Mesendoderm (in vitro differentiated cells): Measurements from ENCODE around the gene B3GNT5.

Experiments
- DNase-seq: peaks from one replicate; pipeline ENCODE4 v3.0.0; 2013
- H2AK5ac ChIP-seq: 2 replicates; pipeline ENCODE4 v1.6.1; 2013; ENCODE audit warnings: low read length, inconsistent platforms
- H2BK120ac ChIP-seq: 2 replicates; pipeline ENCODE4 v1.6.1; 2013; ENCODE audit warnings: low read depth, mild to moderate bottlenecking, low read length, moderate library complexity, mixed read lengths
- H2BK15ac ChIP-seq: replicated peaks from 2 replicates; pipeline ENCODE4 v1.6.1; 2013; ENCODE audit warnings: low read depth, mild to moderate bottlenecking, moderate library complexity
- H2BK5ac ChIP-seq: 2 replicates; pipeline ENCODE4 v1.6.1; 2013; ENCODE audit warnings: low read length, inconsistent platforms
- H3K18ac ChIP-seq: 2 replicates; pipeline ENCODE4 v1.6.1; 2013; ENCODE audit warnings: mild to moderate bottlenecking, low read length, mixed read lengths
- H3K23ac ChIP-seq: one replicate; pipeline ENCODE4 v1.6.1; 2013; ENCODE audit warnings: low read length
- H3K27ac ChIP-seq: 2 replicates; pipeline ENCODE4 v1.5.1; 2013; ENCODE audit warnings: low read depth, mild to moderate bottlenecking, inconsistent platforms, low read length, moderate library complexity
- H3K27me3 ChIP-seq: 2 replicates; pipeline ENCODE4 v1.6.1; 2013; ENCODE audit warnings: low read length, control low read depth, mild to moderate bottlenecking, inconsistent platforms; ENCODE audit not compliant: insufficient read depth, poor library complexity
- H3K36me3 ChIP-seq: 2 replicates; pipeline ENCODE4 v1.6.1; 2013; ENCODE audit warnings: low read length, inconsistent platforms; ENCODE audit not compliant: control insufficient read depth, insufficient read depth
- H3K4ac ChIP-seq: one replicate; pipeline ENCODE4 v1.6.1; 2013; ENCODE audit warnings: low read depth, mild to moderate bottlenecking, low read length, moderate library complexity
- H3K4me1 ChIP-seq: 2 replicates; pipeline ENCODE4 v1.6.1; 2013; ENCODE audit warnings: low read depth, low read length, inconsistent platforms; ENCODE audit not compliant: control insufficient read depth
- H3K4me2 ChIP-seq: 2 replicates; pipeline ENCODE4 v1.6.1; 2013; ENCODE audit warnings: low read length
- H3K4me3 ChIP-seq: 2 replicates; pipeline ENCODE4 v1.5.1; 2013; ENCODE audit warnings: mild to moderate bottlenecking, low read length
- H3K56ac ChIP-seq: one replicate; pipeline ENCODE4 v1.6.1; 2013; ENCODE audit warnings: low read length
- H3K79me1 ChIP-seq: 2 replicates; pipeline ENCODE4 v1.6.1; 2013; ENCODE audit warnings: low read length, inconsistent platforms
- H3K79me2 ChIP-seq: 2 replicates; pipeline ENCODE4 v1.6.1; 2013; ENCODE audit warnings: mild to moderate bottlenecking, low read length; ENCODE audit not compliant: control insufficient read depth, insufficient read depth
- H3K9ac ChIP-seq: 2 replicates; pipeline ENCODE4 v1.6.1; 2013; ENCODE audit warnings: low read length, inconsistent platforms
- H4K5ac ChIP-seq: one replicate; pipeline ENCODE4 v1.6.1; 2013; ENCODE audit warnings: low read length
- H4K8ac ChIP-seq: one replicate; pipeline ENCODE4 v1.6.1; 2013; ENCODE audit warnings: low read depth, mild to moderate bottlenecking, control low read depth, low read length, moderate library complexity
- WGBS: extraction: QIAGEN DNeasy Blood & Tissue Kit; methylation state at CpG from one replicate; pipeline ENCODE4 v1.1.7; 2013; ENCODE audit warnings: low lambda C conversion rate, missing lambda C conversion rate; ENCODE audit not compliant: insufficient coverage; ENCODE audit errors: extremely low coverage; 5-methylcytosine and 5-hydroxymethylcytosine counted together

B3GNT5 gene

DNA sequence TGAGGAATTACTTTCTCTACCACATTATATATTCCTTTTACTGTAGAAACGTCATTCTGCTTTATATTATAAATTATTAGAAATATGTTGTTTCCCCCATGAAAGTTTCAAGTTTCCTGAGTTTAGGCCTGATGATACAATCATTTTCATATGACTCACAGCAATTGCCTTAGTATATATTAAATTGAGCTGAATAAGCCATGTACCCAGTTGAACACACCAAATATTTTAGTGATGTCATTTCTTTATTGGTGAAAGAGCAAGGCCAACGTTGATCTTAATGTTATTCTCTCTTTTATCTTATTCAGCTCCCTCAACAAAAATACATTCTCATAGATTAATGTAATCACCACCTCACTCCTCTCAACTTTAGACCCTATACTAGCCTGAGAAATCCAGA lies 30.8 kb downstream of the B3GNT5 start:
- Histone ChIP-seq H4K5ac (no peak overlapping the region), H2BK15ac (no peak overlapping the region), H3K18ac (no peak overlapping the region), H3K4me1 (no peaks in the 10 kb centered on the region), H2BK5ac (no peak overlapping the region), H3K79me2 (no peaks in the 10 kb centered on the region), H4K8ac (no peak overlapping the region), H3K27me3 (no peaks in the 10 kb centered on the region), H2BK120ac (no peak overlapping the region), H3K4me3 (no peak overlapping the region), H3K4me2 (no peak overlapping the region), H3K9ac (no peak overlapping the region), H3K27ac (no peak overlapping the region), H3K56ac (no peak overlapping the region), H3K23ac (no peak overlapping the region), H3K4ac (no peak overlapping the region), H3K36me3 (no peaks in the 10 kb centered on the region), H2AK5ac (no peak overlapping the region), H3K79me1 (no peaks in the 10 kb centered on the region)
- no peak for DNase-seq
- WGBS = no CpG with 5 or more reads among the region's 2 CpGs

DNA sequence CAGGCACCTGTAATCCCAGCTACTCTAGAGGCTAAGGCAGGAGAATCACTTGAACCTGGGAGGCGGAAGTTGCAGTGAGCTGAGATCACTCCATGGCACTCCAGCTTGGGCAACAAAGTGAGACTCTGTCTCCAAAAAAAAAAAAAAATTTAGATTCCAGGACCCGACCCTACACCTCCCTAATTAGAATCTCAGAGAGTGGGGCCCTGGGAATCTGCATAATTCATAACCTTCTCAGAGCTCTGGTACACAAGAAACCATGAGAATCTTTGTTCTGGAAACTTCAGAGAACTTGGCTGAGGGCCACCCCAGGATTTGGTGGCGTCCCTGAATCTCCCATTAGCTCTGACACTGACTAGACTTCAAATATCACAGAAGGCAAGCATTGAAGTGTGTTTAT lies 31.5 kb downstream of the B3GNT5 start:
- Histone ChIP-seq H2BK5ac (no peak overlapping the region), H3K79me1 (no peaks in the 10 kb centered on the region), H4K8ac (no peak overlapping the region), H3K23ac (no peak overlapping the region), H3K4me3 (no peak overlapping the region), H3K56ac (no peak overlapping the region), H2BK15ac (no peak overlapping the region), H3K4ac (no peak overlapping the region), H3K27me3 (no peaks in the 10 kb centered on the region), H2BK120ac (no peak overlapping the region), H3K4me2 (no peak overlapping the region), H3K36me3 (no peaks in the 10 kb centered on the region), H2AK5ac (no peak overlapping the region), H4K5ac (no peak overlapping the region), H3K79me2 (no peaks in the 10 kb centered on the region), H3K4me1 (no peaks in the 10 kb centered on the region), H3K18ac (no peak overlapping the region), H3K27ac (no peak overlapping the region), H3K9ac (no peak overlapping the region)
- no CpG with 5 or more reads among the region's 3 CpGs for WGBS
- DNase-seq = no peak

DNA sequence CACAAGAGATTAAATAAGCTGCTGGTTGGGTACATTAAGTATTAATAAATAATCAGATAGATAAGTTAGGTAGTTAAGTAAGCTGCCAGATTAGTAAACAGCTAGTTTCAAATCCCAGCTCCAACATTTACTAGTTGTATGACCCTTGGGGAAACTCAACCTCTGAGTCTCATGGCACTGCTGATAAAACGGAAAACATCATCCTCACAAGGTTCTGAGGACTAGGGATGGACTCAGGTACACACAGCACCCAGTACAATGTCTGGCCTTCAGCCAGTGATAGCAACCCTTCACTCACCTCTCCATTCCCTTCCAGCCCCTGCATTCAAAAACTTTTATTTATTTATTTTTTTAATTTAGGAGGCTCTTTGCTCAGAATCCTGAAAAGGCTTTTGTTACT lies 32.3 kb downstream of the B3GNT5 start:
- Histone ChIP-seq H2BK15ac (no peak overlapping the region), H2BK5ac (no peak overlapping the region), H3K23ac (no peak overlapping the region), H4K5ac (no peak overlapping the region), H2BK120ac (no peak overlapping the region), H4K8ac (no peak overlapping the region), H2AK5ac (no peak overlapping the region), H3K79me1 (no peaks in the 10 kb centered on the region), H3K9ac (no peak overlapping the region), H3K56ac (no peak overlapping the region), H3K27me3 (no peaks in the 10 kb centered on the region), H3K27ac (no peak overlapping the region), H3K4me3 (no peak overlapping the region), H3K4ac (no peak overlapping the region), H3K4me2 (no peak overlapping the region), H3K79me2 (no peaks in the 10 kb centered on the region), H3K36me3 (no peaks in the 10 kb centered on the region), H3K18ac (no peak overlapping the region), H3K4me1 (no peaks in the 10 kb centered on the region)
- WGBS = no CpG with 5 or more reads among the region's 1 CpG
- DNase-seq = no peak

DNA sequence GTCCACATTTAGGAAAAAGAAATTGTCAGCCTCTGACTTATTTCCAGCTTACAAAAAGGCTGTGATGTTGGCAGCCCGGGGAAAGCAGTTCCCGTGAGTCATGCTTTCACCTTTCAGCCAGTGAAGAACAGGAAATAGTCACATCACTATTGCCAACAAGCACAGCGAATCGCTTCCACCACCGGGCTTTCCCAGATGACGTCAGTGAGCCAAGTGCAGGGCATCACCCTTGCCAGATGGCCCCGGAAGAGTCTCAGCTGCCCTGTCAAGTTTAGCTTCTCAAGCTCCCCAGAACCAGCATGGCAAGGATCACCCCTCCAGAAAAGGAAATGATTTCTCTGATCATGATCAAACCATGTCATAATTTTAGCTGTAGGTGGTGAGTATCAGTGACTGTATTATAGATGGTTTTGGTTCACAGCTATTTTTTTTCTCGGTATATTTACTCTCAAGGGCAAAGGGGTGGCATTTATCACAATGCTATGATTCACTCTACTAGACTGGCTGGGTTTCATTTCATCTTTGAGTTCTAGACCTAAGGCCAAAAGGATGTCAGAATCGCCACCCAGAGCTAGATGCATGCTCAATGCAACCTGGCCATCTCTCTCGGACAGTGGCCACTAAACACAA lies 32.9 kb downstream of the B3GNT5 start:
- Histone ChIP-seq H3K4ac (no peak overlapping the region), H2BK5ac (no peak overlapping the region), H2AK5ac (no peak overlapping the region), H2BK15ac (no peak overlapping the region), H3K4me3 (no peak overlapping the region), H3K79me2 (no peaks in the 10 kb centered on the region), H3K4me2 (no peak overlapping the region), H3K56ac (no peak overlapping the region), H4K8ac (no peak overlapping the region), H3K27ac (no peak overlapping the region), H4K5ac (no peak overlapping the region), H3K27me3 (no peaks in the 10 kb centered on the region), H3K18ac (no peak overlapping the region), H3K79me1 (no peaks in the 10 kb centered on the region), H3K9ac (no peak overlapping the region), H3K4me1 (no peaks in the 10 kb centered on the region), H3K36me3 (no peaks in the 10 kb centered on the region), H3K23ac (no peak overlapping the region), H2BK120ac (no peak overlapping the region)
- peak; percentile 71 for DNase-seq
- no CpG with 5 or more reads among the region's 10 CpGs for WGBS

DNA sequence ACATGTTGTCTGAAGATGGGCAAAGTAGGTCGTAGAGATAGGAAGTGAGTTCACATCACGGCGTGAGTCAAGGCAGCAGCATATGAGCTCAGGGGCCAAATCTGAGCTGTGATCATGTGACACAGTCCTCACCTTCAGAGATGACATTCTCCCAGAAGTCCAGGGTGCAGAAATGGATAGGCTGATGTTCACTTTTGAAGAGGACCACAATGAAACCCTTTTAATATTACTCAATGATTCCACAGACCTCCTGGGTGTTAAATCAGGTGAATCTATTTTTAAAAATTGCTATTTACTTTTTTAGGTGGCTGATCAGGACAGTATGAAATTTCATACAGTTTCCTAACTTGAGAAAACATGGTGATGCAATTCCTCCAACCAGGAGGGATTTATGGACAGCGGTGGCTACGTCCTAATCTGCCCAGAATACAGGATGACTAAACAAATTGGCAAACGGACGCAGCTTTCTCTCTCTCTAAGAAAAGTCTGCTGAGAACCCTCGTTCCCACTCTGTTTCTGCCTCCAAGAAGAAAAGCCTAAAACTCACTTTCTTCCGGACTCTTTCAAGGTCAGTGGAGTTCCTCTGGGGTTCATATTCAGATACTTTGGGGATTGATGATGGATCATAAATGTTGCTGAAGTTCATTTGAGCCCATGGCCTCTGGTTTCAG lies 34.4 kb downstream of the B3GNT5 start:
- no peak overlapping the region for H3K27ac ChIP-seq
- no peaks in the 10 kb centered on the region for H3K36me3 ChIP-seq
- DNase-seq = no peak

DNA sequence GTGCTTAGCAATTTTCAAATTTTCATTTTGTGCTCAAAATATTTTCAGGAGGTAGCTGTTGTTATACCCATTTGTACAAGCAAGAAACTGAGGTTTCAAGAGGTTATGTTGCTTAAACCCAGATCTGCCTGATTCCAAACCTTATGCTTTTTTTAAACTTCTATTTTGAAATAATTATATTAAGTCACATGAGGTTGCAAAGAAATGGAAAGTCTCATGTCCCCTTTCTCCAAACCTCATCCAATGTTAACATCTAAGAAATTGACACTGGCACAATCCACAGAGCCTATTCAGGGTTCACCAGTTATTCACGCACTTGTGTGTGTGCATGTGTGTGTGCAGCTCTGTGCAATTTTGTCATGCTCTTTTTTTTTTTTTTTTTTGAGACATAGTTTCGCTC lies 35.1 kb downstream of the B3GNT5 start:
- no peak overlapping the region for H3K9ac ChIP-seq
- no peak overlapping the region for H4K8ac ChIP-seq
- H4K5ac ChIP-seq = no peak overlapping the region
- no peak overlapping the region for H3K4ac ChIP-seq
- no peak overlapping the region for H2BK5ac ChIP-seq
- H2BK120ac ChIP-seq = no peak overlapping the region
- no peak overlapping the region for H2BK15ac ChIP-seq
- WGBS = no CpG with 5 or more reads among the region's 2 CpGs
- H3K27me3 ChIP-seq = no peaks in the 10 kb centered on the region
- H3K4me2 ChIP-seq = no peak overlapping the region
- no peak overlapping the region for H3K23ac ChIP-seq
- no peak overlapping the region for H3K4me3 ChIP-seq
- no peaks in the 10 kb centered on the region for H3K79me1 ChIP-seq
- DNase-seq = no peak
- no peak overlapping the region for H3K27ac ChIP-seq
- H3K79me2 ChIP-seq = no peaks in the 10 kb centered on the region
- no peaks in the 10 kb centered on the region for H3K4me1 ChIP-seq
- no peak overlapping the region for H2AK5ac ChIP-seq
- H3K18ac ChIP-seq = no peak overlapping the region
- no peaks in the 10 kb centered on the region for H3K36me3 ChIP-seq
- no peak overlapping the region for H3K56ac ChIP-seq

More for the DNA sequence above, 34.4 kb downstream of the B3GNT5 start:
- no peak overlapping the region for H4K5ac ChIP-seq
- WGBS = no CpG with 5 or more reads among the region's 9 CpGs
- H3K56ac ChIP-seq = no peak overlapping the region
- H2BK120ac ChIP-seq = no peak overlapping the region
- H3K79me1 ChIP-seq = no peaks in the 10 kb centered on the region
- H2BK15ac ChIP-seq = no peak overlapping the region
- H3K27me3 ChIP-seq = no peaks in the 10 kb centered on the region
- no peak overlapping the region for H2AK5ac ChIP-seq
- no peaks in the 10 kb centered on the region for H3K79me2 ChIP-seq
- no peaks in the 10 kb centered on the region for H3K4me1 ChIP-seq
- no peak overlapping the region for H4K8ac ChIP-seq
- no peak overlapping the region for H3K4me3 ChIP-seq
- H3K9ac ChIP-seq = no peak overlapping the region
- no peak overlapping the region for H3K4ac ChIP-seq
- no peak overlapping the region for H3K4me2 ChIP-seq
- H2BK5ac ChIP-seq = no peak overlapping the region
- no peak overlapping the region for H3K18ac ChIP-seq
- H3K23ac ChIP-seq = no peak overlapping the region
